Spleen (tissue), 11 donors: ENCODE data around the gene EXT2. TPM values are rescaled to one million over a fixed set of nuclear protein-coding genes. Genes with fewer than 3 reads are reported as not detected.

Source experiments
- DNase-seq: peaks from one replicate; pipeline ENCODE4 v3.0.0-alpha.2; 2020
- H3K27ac ChIP-seq, 8 donors: fragments of 200-600 bp; sonication (generic) in 7 of 8; 1 replicate in 4 of 8; 2 replicates in 4 of 8; pipeline versions ENCODE4 v1.5.0 to v1.8.0; 2016 to 2021; ENCODE audit warnings: inconsistent platforms in 4 of 8, mild to moderate bottlenecking in 4 of 8, moderate library complexity in 1 of 8
- H3K27me3 ChIP-seq, 7 donors: fragments of 200-600 bp; sonication (generic) in 6 of 7; replicated peaks in 1 of 7; 1 replicate in 4 of 7; 2 replicates in 3 of 7; pipeline versions ENCODE4 v1.5.0 to v1.8.0; 2016 to 2021; ENCODE audit warnings: inconsistent platforms in 3 of 7, mild to moderate bottlenecking in 1 of 7
- H3K36me3 ChIP-seq, 6 donors: fragments of 200-600 bp; sonication (generic) in 5 of 6; 1 replicate in 4 of 6; 2 replicates in 2 of 6; pipeline versions ENCODE4 v1.5.0 to v1.8.0; 2016 to 2021; ENCODE audit warnings: inconsistent platforms in 2 of 6
- H3K4me1 ChIP-seq, 6 donors: fragments of 200-600 bp; sonication (generic) in 5 of 6; 1 replicate in 3 of 6; 2 replicates in 3 of 6; pipeline versions ENCODE4 v1.5.0 to v1.8.0; 2016 to 2021; ENCODE audit warnings: inconsistent platforms in 3 of 6
- H3K4me3 ChIP-seq, 8 donors: fragments of 200-600 bp; sonication (generic) in 7 of 8; 1 replicate in 4 of 8; 2 replicates in 4 of 8; pipeline versions ENCODE4 v1.5.0 to v1.8.0; 2016 to 2021; ENCODE audit warnings: inconsistent platforms in 4 of 8, mild to moderate bottlenecking in 4 of 8, moderate library complexity in 2 of 8
- H3K9me3 ChIP-seq, 8 donors: fragments of 200-600 bp; sonication (generic) in 7 of 8; 1 replicate in 4 of 8; 2 replicates in 4 of 8; pipeline versions ENCODE4 v1.5.0 to v1.8.0; 2016 to 2021; ENCODE audit warnings: inconsistent platforms in 4 of 8
- CTCF ChIP-seq, 11 experiments: fragments of 200-600 bp in 7 of 11; fragments of 450-650 bp in 4 of 11; sonication (generic) in 4 of 11; IDR thresholded peaks in 8 of 11; conservative IDR thresholded peaks in 3 of 11; 1 replicate in 7 of 11; 2 replicates in 4 of 11; pipeline versions ENCODE4 v1.4.0 to v1.8.0; 2016 to 2021; ENCODE audit warnings: antibody characterized with exemption in 11 of 11, inconsistent platforms in 4 of 11, mild to moderate bottlenecking in 1 of 11
- POLR2A ChIP-seq, 3 donors: fragments of 450-650 bp; IDR thresholded peaks; one replicate each; pipeline ENCODE4 v1.5.1; 2017; ENCODE audit warnings: antibody characterized with exemption in 3 of 3, mild to moderate bottlenecking in 1 of 3
- POLR2AphosphoS5 ChIP-seq, 3 donors: sonication (generic); formaldehyde crosslinking; IDR thresholded peaks; one replicate each; pipeline ENCODE4 v1.5.1; 2017; ENCODE audit warnings: antibody characterized with exemption in 3 of 3
- WGBS, 5 donors: extraction: QIAGEN DNeasy Blood & Tissue Kit in 3 of 5; methylation state at CpG; one replicate each; pipeline versions ENCODE4 v1.1.5 to v1.1.7; 2013 to 2018; 5-methylcytosine and 5-hydroxymethylcytosine counted together
- intact Hi-C: fragments of 100-400 bp; cut with DNase I; formaldehyde crosslinking; loops from one replicate; pipeline ENCODE4 v1.15.0; 2023; ENCODE audit warnings: low total_unique reads
- polyA plus RNA-seq, 3 donors: library from polyadenylated mRNA; stranded (reverse); fragments of 200-250 nt; gene quantifications; one replicate each; pipeline ENCODE4 v1.2.1, GENCODE V29; 2013
- total RNA-seq, 7 donors: library from RNA; depleted of rRNA in 3 of 7; stranded (reverse); fragments of >200 nt in 3 of 7; fragmentation: NEBNext Ultra II Directional in 4 of 7; extraction: Animal tissue kit (Norgen Biotek cat#: 25700) in 4 of 7; gene quantifications; one replicate each; pipeline versions ENCODE4 v1.1.0 to v1.2.1, GENCODE V29; 2016 to 2021
- donor health status: healthy with polysubstance abuse.
- donor health status: DM: no; HTN: no; CAD: no; lungs with moderate emphysema.
- donor health status: DM: no; HTN: no; CAD: no.
- donor health status: Bipolar disorder and iron deficiency.
- donor health status: healthy.
- donor health status: DM: no; HTN: no; CAD: no.
- donor health status: DM: yes; HTN: yes; CAD: no.

The EXT2 gene
- total and polyA plus RNA-seq, 10 donors = 10.0 to 60.1 (median 41.3) TPM

- no peak overlapping the region for H3K27ac ChIP-seq
- intact Hi-C loops = no loop called here
- no peaks in the 10 kb centered on the region for H3K4me1 ChIP-seq
- H3K4me3 ChIP-seq = no peak overlapping the region
- no peak for DNase-seq
- no peaks in the 10 kb centered on the region for H3K9me3 ChIP-seq
- H3K36me3 ChIP-seq = no peaks in the 10 kb centered on the region
- 68 to 90% (median 79%) methylated on average over 4 of the region's 4 CpGs for WGBS, 5 donors
- no peak for TF ChIP-seq POLR2AphosphoS5 (IDR thresholded peaks at IDR 0.05)
- no peak for TF ChIP-seq CTCF (IDR thresholded peaks at IDR 0.05 in 8 of 11, conservative IDR thresholded peaks at IDR 0.05 in 3 of 11)
- no peak for TF ChIP-seq POLR2A (IDR thresholded peaks at IDR 0.05)
- H3K27me3 ChIP-seq = peaks cover 0 to 40% (median 0%) of the 10 kb centered on the region in 7 donors
Measured at GRCh38 chr11:44290208-44290607, 194.7 kb downstream of the EXT2 start.

Other genes starting within 250 kb of the EXT2 start
- 10 to 100 TPM; 21.6 to 42.2 (median 31.7) TPM for gene ALKBH3, start 214.8 kb upstream of the EXT2 start, total RNA-seq
- 10 to 100 TPM; 28.2 to 36.6 (median 33.5) TPM for gene ALKBH3, start 214.8 kb upstream of the EXT2 start, polyA plus RNA-seq
- gene C11orf96, start 153.0 kb upstream of the EXT2 start, total RNA-seq = 100 to 1,000 TPM in 1 of 7 donors, 10 to 100 TPM in 6; 20.8 to 103 (median 68.4) TPM
- gene C11orf96, start 153.0 kb upstream of the EXT2 start, polyA plus RNA-seq = 10 to 100 TPM; 13.2 to 26.7 (median 26.3) TPM
- gene ACCSL, start 47.7 kb upstream of the EXT2 start, total RNA-seq = under 1 TPM in 3 of 7 donors, not detected in 4; 0.19 to 0.23 (median 0.20) TPM
- gene ACCSL, start 47.7 kb upstream of the EXT2 start, polyA plus RNA-seq = not detected
- gene ACCS, start 29.4 kb upstream of the EXT2 start, total RNA-seq = 10 to 100 TPM; 28.7 to 59.5 (median 44.8) TPM
- gene ACCS, start 29.4 kb upstream of the EXT2 start, polyA plus RNA-seq = 10 to 100 TPM; 22.4 to 87.6 (median 60.3) TPM
- gene ALX4, start 214.5 kb downstream of the EXT2 start, total RNA-seq = under 1 TPM in 1 of 7 donors, not detected in 6; 0.11 TPM
- not detected for gene ALX4, start 214.5 kb downstream of the EXT2 start, polyA plus RNA-seq